ENCODE data around the gene TIMM17B.
"Not testable (repeated sequence)": the region's sequence is repeated elsewhere in the genome, so short reads cannot be mapped to it uniquely, and the experiment has no call there.

The TIMM17B gene

DNA sequence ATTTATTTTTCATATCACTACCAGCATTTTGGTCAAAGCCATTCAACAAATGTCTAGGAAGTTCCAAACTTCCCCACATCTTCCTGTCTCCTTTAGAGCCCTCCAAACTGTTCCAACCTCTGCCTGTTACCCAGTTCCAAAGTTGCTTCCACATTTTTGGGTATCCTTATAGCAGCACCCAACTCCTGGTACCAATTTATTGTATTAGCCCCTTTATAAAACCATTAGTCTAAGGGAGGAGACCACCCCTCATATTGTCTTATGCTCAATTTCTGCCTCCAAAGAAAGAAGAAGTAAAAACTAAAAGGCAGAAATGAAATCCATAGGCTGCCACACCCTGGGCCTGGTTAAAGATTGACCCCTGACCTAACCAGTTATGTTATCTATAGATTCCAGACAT is 44.1 kb downstream of the TIMM17B start:
- H3K36me3 Mint-ChIP-seq (ENCODE audit: low read depth); H3K9me3 Mint-ChIP-seq; DNase-seq (ENCODE audit: low spot score); H3K4me3 Mint-ChIP-seq; H3K27ac Mint-ChIP-seq: not testable (repeated sequence)
- H3K27me3 Mint-ChIP-seq (ENCODE audit: low read depth) = peaks cover 24% of the 10 kb centered on the region
- peaks cover 11% of the 10 kb centered on the region for H3K4me1 Mint-ChIP-seq (ENCODE audit: low read depth)

DNA sequence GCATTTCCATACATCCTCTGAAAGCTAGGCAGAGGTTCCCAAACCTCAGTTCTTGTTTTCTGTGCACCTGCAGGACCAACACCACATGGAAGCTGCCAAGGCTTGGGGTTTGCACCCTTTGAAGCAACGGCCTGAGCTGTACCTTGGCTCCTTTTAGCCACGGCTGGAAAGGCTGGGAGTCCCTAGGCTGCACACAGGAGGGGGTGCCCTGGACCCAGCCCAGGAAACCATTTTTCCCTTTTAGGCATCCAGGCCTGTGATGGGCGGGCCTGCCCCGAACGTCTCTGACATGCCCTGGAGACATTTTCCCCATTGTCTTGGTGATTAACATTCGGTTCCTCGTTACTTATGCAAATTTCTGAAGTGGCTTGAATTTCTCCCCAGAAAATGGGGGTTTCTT is 44.7 kb downstream of the TIMM17B start:
- no peaks in the 10 kb centered on the region for H3K36me3 Mint-ChIP-seq (ENCODE audit: low read depth)
- H3K4me1 Mint-ChIP-seq (ENCODE audit: low read depth) = peaks cover 11% of the 10 kb centered on the region
- H3K4me3 Mint-ChIP-seq = no peak overlapping the region
- H3K27ac Mint-ChIP-seq = no peak overlapping the region
- DNase-seq (ENCODE audit: low spot score) = no peak
- H3K27me3 Mint-ChIP-seq (ENCODE audit: low read depth) = peaks cover 24% of the 10 kb centered on the region
- H3K9me3 Mint-ChIP-seq = no peaks in the 10 kb centered on the region

GRCh38 chrX:48848847-48849246 is 48.7 kb downstream of the TIMM17B start:
- DNase-seq (ENCODE audit: low spot score) = no peak
- Mint-ChIP-seq H3K27me3 (ENCODE audit: low read depth) (peaks cover 6% of the 10 kb centered on the region), H3K4me3 (no peak overlapping the region), H3K4me1 (ENCODE audit: low read depth) (peaks cover 5% of the 10 kb centered on the region), H3K36me3 (ENCODE audit: low read depth) (no peaks in the 10 kb centered on the region), H3K27ac (no peak overlapping the region), H3K9me3 (no peaks in the 10 kb centered on the region)
